K562 (cell line): ENCODE results near the gene RING1. TPM values are rescaled to one million over a fixed set of nuclear protein-coding genes. Genes with fewer than 3 reads are reported as not detected.

Experiments used
- BDP1 ChIP-seq: IDR thresholded peaks from 3 replicates; pipeline ENCODE4 v1.6.1; 2011; ENCODE audit not compliant: insufficient read length, insufficient read depth
- C11orf30 ChIP-seq: fragments of 450-650 bp; IDR thresholded peaks from 2 replicates; pipeline ENCODE4 v1.6.1; 2016; ENCODE audit warnings: low read depth, mild to moderate bottlenecking
- CCNT2 ChIP-seq: IDR thresholded peaks from 2 replicates; pipeline ENCODE4 v1.6.1; 2011; ENCODE audit warnings: borderline replicate concordance, low read depth, mild to moderate bottlenecking, moderate library complexity, mixed read lengths, low read length; ENCODE audit not compliant: insufficient read length; ENCODE audit errors: extremely low read depth
- CREB5 ChIP-seq: fragments of 250-450 bp; sonication (Bioruptor Pico); IDR thresholded peaks from 2 replicates; pipeline ENCODE4 v1.5.0; 2020; ENCODE audit warnings: mild to moderate bottlenecking
- DMBX1 ChIP-seq: fragments of 250-450 bp; sonication (Bioruptor Pico); IDR thresholded peaks from 2 replicates; pipeline ENCODE4 v1.8.0; 2022; ENCODE audit warnings: inconsistent platforms, mild to moderate bottlenecking, moderate library complexity, borderline replicate concordance
- E2F8 ChIP-seq: fragments of 450-650 bp; IDR thresholded peaks from 2 replicates; pipeline ENCODE4 v1.7.1; 2018; ENCODE audit warnings: mild to moderate bottlenecking, low read depth; ENCODE audit not compliant: partially characterized antibody
- EHMT2 ChIP-seq: fragments of 450-650 bp; IDR thresholded peaks from 2 replicates; pipeline ENCODE4 v1.6.1; 2018; ENCODE audit warnings: antibody characterized with exemption
- FOXO4 ChIP-seq: fragments of 450-650 bp; formaldehyde crosslinking; IDR thresholded peaks from 2 replicates; pipeline ENCODE4 v1.4.0; 2020; ENCODE audit warnings: mild to moderate bottlenecking, moderate library complexity
- HINFP ChIP-seq: fragments of 450-650 bp; conservative IDR thresholded peaks from 2 replicates; pipeline ENCODE4 v1.6.1; 2016; ENCODE audit warnings: missing genetic modification characterization, low read depth, mild to moderate bottlenecking, control low read depth, missing compliant biosample characterization
- HOXB6 ChIP-seq: fragments of 250-450 bp; sonication (Bioruptor Pico); IDR thresholded peaks from 2 replicates; pipeline ENCODE4 v1.5.1; 2022; ENCODE audit warnings: mild to moderate bottlenecking, borderline replicate concordance
- MLLT1 ChIP-seq, 2 experiments: fragments of 450-650 bp; IDR thresholded peaks; 2 replicates each; pipeline ENCODE4 v1.6.1; 2016
- NCOA4 ChIP-seq: fragments of 450-650 bp; IDR thresholded peaks from 2 replicates; pipeline ENCODE4 v1.6.1; 2018; ENCODE audit warnings: mild to moderate bottlenecking; ENCODE audit not compliant: partially characterized antibody
- PYGO2 ChIP-seq: fragments of 450-650 bp; IDR thresholded peaks from 2 replicates; pipeline ENCODE4 v1.6.1; 2016; ENCODE audit warnings: mild to moderate bottlenecking, missing genetic modification characterization, moderate library complexity, missing compliant biosample characterization
- SAFB ChIP-seq: fragments of 200-400 bp; formaldehyde crosslinking; IDR thresholded peaks from 2 replicates; pipeline ENCODE4 v1.6.1; 2017; ENCODE audit warnings: low read depth, low read length, borderline replicate concordance
- ZNF324 ChIP-seq: fragments of 250-450 bp; sonication (Bioruptor Pico); IDR thresholded peaks from 2 replicates; pipeline ENCODE4 v1.4.0; 2020; ENCODE audit warnings: mild to moderate bottlenecking
- polyA plus RNA-seq, 8 experiments: library from polyadenylated mRNA; depleted of rRNA in 4 of 8; stranded (reverse) in 5 of 8; unstranded in 3 of 8; fragments of >200 nt; fragmentation: Nextera tagmentation in 2 of 8; fragmentation: Illumina TruSeq in 1 of 8; extraction: Ambion mirVana in 2 of 8; extraction: Trizol in 1 of 8; gene quantifications; 2 replicates each; pipeline versions ENCODE4 v1.2.1 to v1.2.3, GENCODE V29; 2011 to 2014; ENCODE audit warnings: inconsistent platforms in 1 of 8, missing spikeins in 1 of 8
- total RNA-seq, 7 experiments: library from RNA; depleted of rRNA in 6 of 7; stranded (reverse); fragments of >200 nt in 6 of 7; fragmentation: Illumina TruSeq in 2 of 7; extraction: Trizol in 2 of 7; gene quantifications; 2 replicates each; pipeline versions ENCODE4 v1.2.1 to v1.2.3, GENCODE V29; 2011 to 2021; ENCODE audit warnings: low replicate concordance in 1 of 7

Gene RING1
- total and polyA plus RNA-seq, 9 of the 15 experiments (the other 6 are each of a cell fraction or from before 2014, with no cell fraction given) = 4.2 to 59.1 (median 36.9) TPM

- TF ChIP-seq E2F8 (peak; percentile 43), EHMT2 (peak; percentile 8; the same call in 1 of the 2 replicates), DMBX1 (0 out of 2 replicates have a peak, but pooled peaks have one; percentile 27), C11orf30 (peak; percentile 92), SAFB (no peak), FOXO4 (CRISPR knock-in tag) (peak; percentile 74; the same call in 1 of the 2 replicates), NCOA4 (no peak), CREB5 (CRISPR knock-in tag) (no peak), CCNT2 (peak; percentile 93), BDP1 (no peak), ZNF324 (CRISPR knock-in tag) (peak; percentile 28; the same call in 1 of the 2 replicates), PYGO2 (no peak), MLLT1 (IDR thresholded peaks at IDR 0.05) (peak; percentile 44 to 68; a peak in 2 of 4 replicates), HINFP (tag) (no peak), HOXB6 (no peak)
These were observed 7.8 kb upstream of the RING1 start, which contains the start of the genes RXRB and SLC39A7 (continued) for GRCh38 chr6:33200219-33201146.
